ENCODE results near the gene GLRX5. TPM values are rescaled to one million over a fixed set of nuclear protein-coding genes. Genes with fewer than 3 reads are reported as not detected.

Gene GLRX5
- polyA plus RNA-seq, 3 donors = 72.3 to 83.8 (median 81.1) TPM

- no peak for DNase-seq (ENCODE audit: low read depth in 3 of 3, low spot score in 2 of 3)
Observed at GRCh38 chr14:95515596-95516552, 19.0 kb upstream of the GLRX5 start.

DNA sequence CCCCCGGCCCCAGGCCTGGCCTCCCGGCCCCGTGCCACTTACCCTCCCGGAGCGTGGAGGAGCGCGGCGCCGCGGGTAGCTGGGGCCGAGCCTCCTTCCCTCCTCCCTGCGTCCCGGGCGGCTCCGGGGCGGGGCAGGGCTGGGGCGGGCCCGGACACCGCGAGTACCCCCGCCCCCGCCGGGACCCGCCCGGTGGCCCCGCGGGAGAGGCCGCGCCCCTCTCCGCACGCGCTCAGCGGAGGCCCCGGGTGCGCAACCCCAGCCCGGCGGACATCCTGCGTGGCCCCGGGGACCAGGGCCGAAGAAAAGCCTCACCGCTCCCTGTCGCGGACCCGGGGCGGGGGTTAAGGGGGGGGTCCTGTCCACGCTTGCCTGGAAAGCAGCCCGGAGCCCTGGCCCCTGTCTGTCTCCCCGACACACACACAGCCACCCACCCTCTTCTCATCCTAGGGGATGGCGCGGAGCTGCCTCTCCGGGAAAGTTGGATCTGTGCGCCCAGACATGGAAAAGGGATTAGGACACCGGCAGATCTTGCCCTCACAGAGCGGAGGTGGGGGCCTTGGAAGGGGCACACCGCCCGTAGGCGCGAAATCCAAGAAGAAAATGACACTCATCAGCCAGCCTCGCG lies 18.2 kb upstream of the GLRX5 start, which contains the start of gene SYNE3:
Gene SYNE3 (minus strand): TSS at position 97 of the 628 bp plus-strand sequence. CDS start 40,829 bp downstream, outside the sequence.
- no peak for DNase-seq (ENCODE audit: low read depth in 3 of 3, low spot score in 2 of 3)

DNA sequence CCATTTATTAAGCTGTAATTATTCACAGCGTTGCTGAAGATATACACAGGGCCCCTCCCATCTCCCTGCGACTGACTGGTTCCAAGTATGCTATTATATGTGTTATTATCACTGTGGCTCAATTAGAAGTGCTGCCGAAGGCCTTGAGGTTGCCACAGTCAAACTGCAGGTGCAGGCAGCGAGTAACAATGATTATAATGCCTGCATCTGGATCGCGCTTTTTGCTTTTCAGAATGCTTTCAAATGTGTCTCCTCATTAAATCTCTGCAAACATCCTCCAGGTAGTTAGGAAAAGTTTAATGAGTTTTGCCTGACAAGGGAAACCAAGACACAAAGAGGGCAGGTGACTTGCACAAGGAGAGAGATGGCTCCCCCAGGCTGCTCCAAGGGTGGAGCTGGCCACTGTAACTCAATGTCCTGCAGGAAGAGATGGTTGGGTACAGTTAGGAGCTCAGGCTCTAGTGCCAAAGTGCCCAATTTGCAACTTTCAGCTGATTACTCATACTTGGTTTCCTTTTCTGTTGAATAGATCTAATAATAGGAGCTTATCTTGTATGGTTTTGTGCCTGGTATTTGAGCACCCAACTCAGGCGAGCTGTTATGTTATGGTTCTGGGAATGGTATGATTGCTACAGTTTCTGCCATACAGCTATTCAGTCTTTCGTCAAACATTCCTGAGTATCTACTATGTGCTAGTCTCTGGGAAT lies 16.7 kb upstream of the GLRX5 start:
- no peak for DNase-seq (ENCODE audit: low read depth in 3 of 3, low spot score in 2 of 3)

DNA sequence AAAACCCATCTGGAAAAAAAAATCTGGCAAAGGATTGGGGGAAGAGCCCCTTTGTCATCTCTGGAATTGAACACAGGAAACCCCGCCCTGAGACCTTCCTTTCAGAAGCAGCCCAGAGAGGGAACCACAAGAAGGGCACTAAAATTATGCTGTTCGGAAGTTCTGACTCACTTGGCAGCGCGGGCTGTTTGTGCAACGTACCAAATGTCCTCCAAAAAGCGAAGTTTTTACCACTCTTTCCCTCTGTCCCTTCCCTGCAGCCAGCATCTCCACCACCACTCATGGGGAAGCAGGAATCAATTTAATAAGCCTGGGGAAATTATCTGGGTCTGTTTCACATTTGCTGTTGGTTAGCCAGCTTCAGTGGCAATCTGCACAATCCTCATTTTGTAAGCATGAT lies 15.2 kb upstream of the GLRX5 start:
- DNase-seq (ENCODE audit: low read depth in 3 of 3, low spot score in 2 of 3) = no peak

DNA sequence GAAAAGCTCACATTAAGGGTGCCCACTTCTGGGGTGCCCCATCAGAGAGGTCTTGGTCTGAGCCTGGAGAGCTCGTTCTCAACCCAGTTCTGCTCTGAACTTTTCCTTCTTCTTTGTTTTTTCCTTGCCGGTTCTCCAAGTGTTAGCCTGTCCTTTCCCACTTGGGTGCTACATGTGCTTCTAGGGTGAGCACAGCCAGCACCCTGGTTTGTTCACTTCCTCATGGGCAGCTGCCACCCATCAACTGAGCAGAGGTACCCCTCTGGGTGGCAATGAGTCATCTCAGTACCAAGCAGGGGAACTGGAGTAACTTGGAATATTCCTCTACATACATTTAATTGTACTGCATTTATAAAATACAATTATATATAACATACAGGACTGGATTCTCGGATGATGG lies 14.5 kb upstream of the GLRX5 start:
- no peak for DNase-seq (ENCODE audit: low read depth in 3 of 3, low spot score in 2 of 3)

- no peak for DNase-seq (ENCODE audit: low read depth in 3 of 3, low spot score in 2 of 3)
Observed at GRCh38 chr14:95521001-95521400, 13.8 kb upstream of the GLRX5 start.

GRCh38 chr14:95522116-95522515 lies 12.7 kb upstream of the GLRX5 start:
- no peak for DNase-seq (ENCODE audit: low read depth in 3 of 3, low spot score in 2 of 3)

DNA sequence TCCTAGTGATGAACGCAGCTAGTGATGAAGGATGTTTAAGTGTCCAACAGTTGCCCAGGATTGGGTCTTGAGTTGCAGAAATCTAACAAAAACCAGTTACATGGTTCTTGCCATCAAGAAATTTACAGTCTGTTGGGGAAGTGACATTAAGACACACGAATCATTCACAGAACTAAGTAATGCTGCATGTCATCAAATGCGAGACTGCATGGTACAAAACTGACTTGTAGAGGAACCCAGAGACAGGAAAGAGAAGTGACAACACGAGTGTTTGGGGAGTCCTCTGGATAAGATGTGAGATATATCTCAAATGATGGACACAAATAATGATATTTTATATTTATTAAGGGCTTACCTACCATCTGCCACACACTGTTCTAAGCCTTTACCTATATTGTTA lies 12.3 kb upstream of the GLRX5 start:
- DNase-seq (ENCODE audit: low read depth in 3 of 3, low spot score in 2 of 3) = no peak

GRCh38 chr14:95523051-95523814 lies 11.6 kb upstream of the GLRX5 start:
- no peak for DNase-seq (ENCODE audit: low read depth in 3 of 3, low spot score in 2 of 3)

DNA sequence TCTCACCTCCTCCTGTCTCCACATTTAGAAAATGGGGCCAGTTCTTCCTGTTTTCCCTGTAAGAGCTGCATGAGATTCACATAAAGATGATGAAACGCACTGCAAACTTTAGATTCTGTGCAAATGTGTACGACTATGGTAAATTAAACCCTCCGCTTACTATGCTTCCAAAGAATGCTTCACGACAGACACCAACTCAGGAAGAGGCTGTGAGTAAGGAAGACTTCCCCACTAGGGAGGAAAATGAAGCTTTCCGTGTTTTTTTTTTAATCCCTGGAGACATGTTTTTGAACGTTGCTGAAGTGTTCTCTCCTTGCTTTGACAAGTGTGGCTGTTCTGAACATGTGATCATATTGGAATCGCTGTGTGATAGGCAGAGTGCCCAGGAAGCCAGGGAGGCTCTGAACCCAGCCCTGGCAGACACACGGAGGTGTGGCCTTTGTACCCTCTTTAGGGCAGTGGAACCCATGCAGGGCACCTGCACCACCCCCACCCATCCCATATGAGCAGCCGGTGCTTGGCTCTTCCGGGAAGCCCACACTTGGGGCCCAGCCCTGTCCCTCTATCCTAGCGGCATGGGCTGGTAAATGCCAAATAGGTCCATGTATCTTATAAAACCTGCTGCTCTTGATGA lies 10.9 kb upstream of the GLRX5 start:
- DNase-seq (ENCODE audit: low read depth in 3 of 3, low spot score in 2 of 3) = no peak

GRCh38 chr14:95524706-95525512 lies 9.9 kb upstream of the GLRX5 start:
- no peak for DNase-seq (ENCODE audit: low read depth in 3 of 3, low spot score in 2 of 3)

GRCh38 chr14:95525999-95526398 lies 8.9 kb upstream of the GLRX5 start:
- no peak for DNase-seq (ENCODE audit: low read depth in 3 of 3, low spot score in 2 of 3)

GRCh38 chr14:95526483-95527386 lies 8.1 kb upstream of the GLRX5 start:
- no peak for DNase-seq (ENCODE audit: low read depth in 3 of 3, low spot score in 2 of 3)

DNA sequence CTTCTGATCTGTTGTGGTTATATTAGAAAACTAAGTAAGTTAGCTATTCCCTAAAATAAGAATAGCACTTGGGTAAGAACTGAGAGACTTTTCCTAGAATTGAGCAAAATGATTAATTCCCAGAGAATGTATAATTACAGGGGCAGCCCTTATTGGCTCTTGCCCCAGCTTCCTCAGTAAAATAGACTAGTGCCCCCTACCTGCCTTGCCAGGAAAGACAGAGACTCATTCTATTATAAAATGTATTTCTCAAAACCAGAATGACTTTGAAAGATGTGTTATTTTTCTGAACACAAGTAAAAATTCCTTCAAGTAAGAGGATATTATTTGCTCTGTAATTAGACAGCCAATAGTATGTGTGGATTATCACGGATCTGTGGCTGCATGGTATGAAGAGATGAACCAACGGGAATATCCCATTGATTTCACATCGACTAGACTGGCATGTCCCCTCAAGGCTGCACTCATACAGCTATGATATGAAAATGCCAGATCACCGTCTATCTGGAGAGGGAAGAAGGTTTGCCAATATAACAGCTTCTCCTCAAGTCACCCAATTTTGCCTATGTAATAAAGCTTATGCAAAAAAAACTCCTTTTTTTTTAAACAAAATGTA lies 7.4 kb upstream of the GLRX5 start:
- no peak for DNase-seq (ENCODE audit: low read depth in 3 of 3, low spot score in 2 of 3)

DNA sequence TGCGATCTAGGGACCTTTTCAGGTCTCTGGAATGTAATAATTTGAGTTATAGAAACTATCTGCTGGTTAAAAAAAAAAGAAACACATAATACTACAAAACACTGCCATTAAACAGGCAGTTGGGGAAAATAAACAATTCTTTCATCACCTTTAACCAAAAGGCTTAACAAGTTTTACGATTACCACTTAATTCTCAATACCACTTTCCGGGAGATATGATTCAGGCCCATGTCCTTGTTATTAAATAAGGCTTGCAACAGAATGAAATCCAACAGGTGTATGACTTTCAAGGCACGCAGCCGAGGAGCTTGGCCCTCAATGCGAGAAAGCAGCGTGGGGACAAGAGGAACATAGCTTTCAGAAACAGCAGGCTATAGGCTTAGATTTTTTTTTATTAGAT lies 5.6 kb upstream of the GLRX5 start:
- no peak for DNase-seq (ENCODE audit: low read depth in 3 of 3, low spot score in 2 of 3)

DNA sequence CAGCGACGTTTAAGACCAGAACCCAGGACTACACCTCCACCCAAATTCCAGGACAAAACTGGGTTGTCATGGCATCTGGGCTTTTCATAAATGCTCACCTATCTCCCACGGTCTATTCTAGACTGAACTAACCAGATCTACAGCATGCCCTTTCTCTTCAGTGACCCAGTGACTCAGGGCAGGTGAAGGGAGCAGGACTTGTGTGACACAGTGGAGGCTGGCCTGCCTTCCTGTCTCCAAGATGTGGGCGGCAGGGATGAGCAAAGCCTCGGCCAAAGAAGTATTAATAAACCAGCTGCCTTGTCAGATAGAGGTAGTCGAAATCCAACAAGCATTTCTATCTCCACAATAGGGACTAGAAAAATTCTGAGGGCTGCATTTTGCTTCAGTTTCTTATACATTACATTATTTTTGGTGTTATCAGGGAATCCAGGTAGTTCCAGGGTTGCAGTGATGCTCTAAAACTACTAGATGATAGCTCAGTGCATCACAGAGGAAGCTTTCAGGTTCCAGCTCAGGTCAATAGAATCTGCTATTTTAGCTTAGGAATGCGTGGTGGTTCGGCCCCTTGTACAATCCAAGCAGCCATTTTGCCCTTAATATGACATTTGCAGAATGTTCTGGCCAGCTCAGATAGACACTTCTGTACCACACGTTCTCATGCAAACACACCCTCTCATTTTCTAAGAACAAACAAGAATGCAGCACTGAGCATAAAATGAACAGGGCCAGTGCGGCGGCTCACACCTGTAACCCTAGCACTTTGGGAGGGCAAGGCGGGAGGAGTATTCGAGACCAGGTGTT lies 4.2 kb upstream of the GLRX5 start:
- no peak for DNase-seq (ENCODE audit: low read depth in 3 of 3, low spot score in 2 of 3)

DNA sequence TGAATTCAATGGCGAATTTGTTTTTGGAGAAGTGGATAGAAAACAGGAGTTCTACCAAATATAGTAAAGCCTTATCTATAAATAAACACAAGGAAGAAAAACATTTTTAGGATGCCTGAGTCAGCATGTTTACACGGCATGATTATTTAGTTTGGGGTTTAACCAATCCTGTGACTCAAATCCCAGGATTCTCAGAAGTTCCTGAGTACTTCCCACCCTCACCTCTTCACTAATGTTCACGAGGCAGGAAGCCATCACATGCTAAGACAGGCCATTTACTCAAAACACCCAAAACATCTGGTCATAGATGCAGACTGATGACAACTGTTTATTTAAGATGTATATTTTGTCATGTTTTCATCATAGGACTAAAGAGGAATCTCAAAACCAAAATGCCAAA lies 3.4 kb upstream of the GLRX5 start:
- DNase-seq (ENCODE audit: low read depth in 3 of 3, low spot score in 2 of 3) = no peak

All from right renal cortex interstitium (tissue), 3 donors.